Gastroesophageal sphincter (tissue), 2 donors: ENCODE measurements around the gene MRPS18A.

Experiments used
- POLR2A ChIP-seq, 2 donors: fragments of 450-650 bp; IDR thresholded peaks; one replicate each; pipeline ENCODE4 v1.6.1; 2017; ENCODE audit warnings: antibody characterized with exemption in 2 of 2, mild to moderate bottlenecking in 2 of 2, moderate library complexity in 1 of 2
- POLR2AphosphoS5 ChIP-seq: sonication (generic); formaldehyde crosslinking; IDR thresholded peaks from one replicate; pipeline ENCODE4 v1.6.1; 2017; ENCODE audit warnings: antibody characterized with exemption

- TF ChIP-seq POLR2AphosphoS5 = peak; percentile 58
- TF ChIP-seq POLR2A (IDR thresholded peaks at IDR 0.05) = peak in 1 of 2 donors; percentile 13
These were observed 15.2 kb upstream of the MRPS18A start for GRCh38 chr6:43702534-43703440.
